Measurements from ENCODE around the gene PCBP3.

- TF ChIP-seq CTCF (IDR thresholded peaks at IDR 0.05; ENCODE audit: insufficient read depth, low read length, poor library complexity, severe bottlenecking), result no peak
- no peak for TF ChIP-seq EZH2phosphoT487 (conservative IDR thresholded peaks at IDR 0.05; ENCODE audit: low read length)
Observed at GRCh38 chr21:45885597-45885929, 242.0 kb downstream of the PCBP3 start.

All from SU-DHL-6 (cell line).